Astrocyte (in vitro differentiated cells and primary cell): ENCODE results near the gene NLGN1. TPM values are rescaled to one million over a fixed set of nuclear protein-coding genes. Genes with fewer than 3 reads are reported as not detected.
"Not testable (repeated sequence)": the region's sequence is repeated elsewhere in the genome, so short reads cannot be mapped to it uniquely, and the experiment has no call there.

Source experiments
- DNase-seq: peaks from one replicate; pipeline ENCODE4 v3.0.0-alpha.2; 2010; ENCODE audit warnings: low read depth
- FAIRE-seq: peaks from 2 replicates; lab custom pipeline; 2011; peaks lifted over from hg19 to GRCh38; lab: Jason Lieb, UNC
- H2AFZ ChIP-seq: 2 replicates; pipeline ENCODE4 v1.6.0; 2012; ENCODE audit warnings: low read depth, low read length, inconsistent platforms
- H3K27ac ChIP-seq: 2 replicates; pipeline ENCODE4 v1.5.1; 2011; ENCODE audit warnings: low read depth, low read length, inconsistent platforms
- H3K27me3 ChIP-seq: 2 replicates; pipeline ENCODE4 v1.6.0; 2011; ENCODE audit warnings: low read length, inconsistent platforms; ENCODE audit not compliant: insufficient read depth
- H3K36me3 ChIP-seq: 2 replicates; pipeline ENCODE4 v1.5.1; 2011; ENCODE audit warnings: low read length, inconsistent platforms; ENCODE audit not compliant: insufficient read depth
- H3K4me1 ChIP-seq: 2 replicates; pipeline ENCODE4 v1.5.1; 2011; ENCODE audit warnings: low read length, inconsistent platforms; ENCODE audit not compliant: insufficient read depth
- H3K4me2 ChIP-seq: 2 replicates; pipeline ENCODE4 v1.6.0; 2012; ENCODE audit warnings: low read length, inconsistent platforms
- H3K4me3 ChIP-seq: 2 replicates; pipeline ENCODE4 v1.5.1; 2011; ENCODE audit warnings: low read depth, mild to moderate bottlenecking, low read length, inconsistent platforms; ENCODE audit not compliant: insufficient read depth
- H3K79me2 ChIP-seq: 2 replicates; pipeline ENCODE4 v1.6.0; 2012; ENCODE audit warnings: mild to moderate bottlenecking, low read length, inconsistent platforms; ENCODE audit not compliant: insufficient read depth
- H3K9ac ChIP-seq: 2 replicates; pipeline ENCODE4 v1.6.0; 2012; ENCODE audit warnings: mild to moderate bottlenecking, low read length, inconsistent platforms
- H3K9me3 ChIP-seq: 2 replicates; pipeline ENCODE4 v1.5.1; 2012; ENCODE audit warnings: low read depth, mild to moderate bottlenecking, low read length, inconsistent platforms; ENCODE audit not compliant: insufficient read depth
- H4K20me1 ChIP-seq: 2 replicates; pipeline ENCODE4 v1.6.0; 2012; ENCODE audit warnings: low read length, inconsistent platforms; ENCODE audit not compliant: insufficient read depth
- H3K27ac Mint-ChIP-seq: one replicate; pipeline ENCODE4 v1.8.0; 2021; ENCODE audit warnings: mild to moderate bottlenecking, mixed read lengths; ENCODE audit not compliant: unreplicated experiment
- H3K27me3 Mint-ChIP-seq: one replicate; pipeline ENCODE4 v1.8.0; 2021; ENCODE audit warnings: low read depth, mixed read lengths; ENCODE audit not compliant: unreplicated experiment
- H3K36me3 Mint-ChIP-seq: one replicate; pipeline ENCODE4 v1.8.0; 2021; ENCODE audit warnings: low read depth, mixed read lengths; ENCODE audit not compliant: unreplicated experiment
- H3K4me1 Mint-ChIP-seq: one replicate; pipeline ENCODE4 v1.8.0; 2021; ENCODE audit warnings: low read depth, mixed read lengths; ENCODE audit not compliant: unreplicated experiment
- H3K4me3 Mint-ChIP-seq: one replicate; pipeline ENCODE4 v1.8.0; 2021; ENCODE audit warnings: mild to moderate bottlenecking, moderate library complexity, mixed read lengths; ENCODE audit not compliant: unreplicated experiment
- H3K9me3 Mint-ChIP-seq: one replicate; pipeline ENCODE4 v1.8.0; 2021; ENCODE audit warnings: mild to moderate bottlenecking, mixed read lengths; ENCODE audit not compliant: unreplicated experiment
- EZH2 ChIP-seq: IDR thresholded peaks from 2 replicates; pipeline ENCODE4 v1.6.1; 2012; ENCODE audit warnings: mild to moderate bottlenecking, low read length, inconsistent platforms; ENCODE audit not compliant: insufficient read depth
- total RNA-seq: library from RNA; stranded (reverse); gene quantifications from 2 replicates; pipeline ENCODE4 v1.2.1, GENCODE V29; 2021
- TF ChIP-seq, protein P1 (sequence below): IDR thresholded peaks from 2 replicates; pipeline ENCODE4 v1.5.1; 2011; ENCODE audit warnings: low read depth, mild to moderate bottlenecking, inconsistent platforms, low read length, moderate library complexity; ENCODE audit not compliant: insufficient read depth

Gene NLGN1
- total RNA-seq, 1 donor from 2014 or later, result 1.2 TPM

DNA sequence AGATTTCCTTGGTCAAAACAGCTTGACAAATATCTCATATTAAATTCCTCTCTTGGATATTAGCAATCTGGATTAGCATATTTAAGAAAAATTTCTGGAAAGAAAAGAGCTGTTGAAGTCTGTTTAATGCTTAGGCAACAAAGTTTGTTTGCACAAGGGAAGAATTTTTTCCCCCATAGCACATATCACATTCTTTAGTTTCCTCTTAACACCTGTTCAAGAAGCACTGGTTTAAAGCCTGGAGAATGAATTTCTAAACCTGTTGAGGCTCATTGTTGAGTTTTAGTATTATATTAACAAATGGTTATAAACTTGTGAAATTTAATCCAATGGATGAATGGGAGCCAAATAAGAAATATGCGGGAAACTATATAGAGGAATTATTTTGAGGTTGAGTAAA lies 41.5 kb downstream of the NLGN1 start:
- H3K27ac Mint-ChIP-seq, result no peak overlapping the region
- TF ChIP-seq, protein P1, sequence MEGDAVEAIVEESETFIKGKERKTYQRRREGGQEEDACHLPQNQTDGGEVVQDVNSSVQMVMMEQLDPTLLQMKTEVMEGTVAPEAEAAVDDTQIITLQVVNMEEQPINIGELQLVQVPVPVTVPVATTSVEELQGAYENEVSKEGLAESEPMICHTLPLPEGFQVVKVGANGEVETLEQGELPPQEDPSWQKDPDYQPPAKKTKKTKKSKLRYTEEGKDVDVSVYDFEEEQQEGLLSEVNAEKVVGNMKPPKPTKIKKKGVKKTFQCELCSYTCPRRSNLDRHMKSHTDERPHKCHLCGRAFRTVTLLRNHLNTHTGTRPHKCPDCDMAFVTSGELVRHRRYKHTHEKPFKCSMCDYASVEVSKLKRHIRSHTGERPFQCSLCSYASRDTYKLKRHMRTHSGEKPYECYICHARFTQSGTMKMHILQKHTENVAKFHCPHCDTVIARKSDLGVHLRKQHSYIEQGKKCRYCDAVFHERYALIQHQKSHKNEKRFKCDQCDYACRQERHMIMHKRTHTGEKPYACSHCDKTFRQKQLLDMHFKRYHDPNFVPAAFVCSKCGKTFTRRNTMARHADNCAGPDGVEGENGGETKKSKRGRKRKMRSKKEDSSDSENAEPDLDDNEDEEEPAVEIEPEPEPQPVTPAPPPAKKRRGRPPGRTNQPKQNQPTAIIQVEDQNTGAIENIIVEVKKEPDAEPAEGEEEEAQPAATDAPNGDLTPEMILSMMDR, result no peak
- TF ChIP-seq EZH2, result no peak
- no peaks in the 10 kb centered on the region for H3K27me3 Mint-ChIP-seq
- no peak overlapping the region for H3K4me2 ChIP-seq
- FAIRE-seq (no peak), DNase-seq (no peak)
- no peaks in the 10 kb centered on the region for H3K4me1 Mint-ChIP-seq
- no peaks in the 10 kb centered on the region for H3K36me3 Mint-ChIP-seq
- H3K27me3 ChIP-seq, result no peaks in the 10 kb centered on the region
- no peaks in the 10 kb centered on the region for H3K9me3 Mint-ChIP-seq
- no peaks in the 10 kb centered on the region for H3K4me1 ChIP-seq
- no peak overlapping the region for H3K9ac ChIP-seq
- no peaks in the 10 kb centered on the region for H3K9me3 ChIP-seq
- no peak overlapping the region for H2AFZ ChIP-seq
- no peaks in the 10 kb centered on the region for H3K79me2 ChIP-seq
- H3K36me3 ChIP-seq, result no peaks in the 10 kb centered on the region
- no peak overlapping the region for H3K4me3 Mint-ChIP-seq
- no peak overlapping the region for H3K27ac ChIP-seq
- H4K20me1 ChIP-seq, result no peaks in the 10 kb centered on the region
- H3K4me3 ChIP-seq, result no peak overlapping the region

DNA sequence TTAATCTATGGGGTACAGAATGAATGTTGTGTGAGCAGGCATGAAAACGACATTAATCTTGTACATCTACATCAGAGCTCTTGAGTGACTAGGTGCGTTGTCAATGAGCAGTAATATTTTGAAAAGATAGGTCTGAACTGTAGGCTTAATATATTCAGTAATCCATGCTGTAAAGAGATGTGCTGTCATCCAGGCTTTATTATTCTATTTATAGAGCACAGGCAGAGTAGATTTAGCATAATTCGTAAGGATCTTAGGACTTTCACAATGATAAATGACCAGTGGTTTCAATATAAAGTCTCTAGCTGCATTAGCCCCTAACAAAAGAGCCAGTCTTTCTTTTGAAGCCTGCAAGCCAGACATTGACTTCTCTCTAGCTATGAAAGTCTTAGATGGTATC lies 43.0 kb downstream of the NLGN1 start:
- H3K79me2 ChIP-seq, result no peaks in the 10 kb centered on the region
- H3K9me3 ChIP-seq, result no peaks in the 10 kb centered on the region
- H3K4me3 ChIP-seq, result no peak overlapping the region
- no peak overlapping the region for H3K27ac ChIP-seq
- no peaks in the 10 kb centered on the region for H3K9me3 Mint-ChIP-seq
- TF ChIP-seq EZH2, result no peak
- TF ChIP-seq, protein P1, result no peak
- H3K27me3 ChIP-seq, result no peaks in the 10 kb centered on the region
- H3K4me1 ChIP-seq, result no peaks in the 10 kb centered on the region
- FAIRE-seq (no peak), DNase-seq (no peak)
- H3K4me3 Mint-ChIP-seq, result no peak overlapping the region
- H3K9ac ChIP-seq, result no peak overlapping the region
- H3K4me1 Mint-ChIP-seq, result no peaks in the 10 kb centered on the region
- no peak overlapping the region for H2AFZ ChIP-seq
- no peaks in the 10 kb centered on the region for H3K36me3 Mint-ChIP-seq
- no peaks in the 10 kb centered on the region for H4K20me1 ChIP-seq
- H3K27ac Mint-ChIP-seq, result no peak overlapping the region
- H3K36me3 ChIP-seq, result no peaks in the 10 kb centered on the region
- H3K4me2 ChIP-seq, result no peak overlapping the region
- no peaks in the 10 kb centered on the region for H3K27me3 Mint-ChIP-seq

DNA sequence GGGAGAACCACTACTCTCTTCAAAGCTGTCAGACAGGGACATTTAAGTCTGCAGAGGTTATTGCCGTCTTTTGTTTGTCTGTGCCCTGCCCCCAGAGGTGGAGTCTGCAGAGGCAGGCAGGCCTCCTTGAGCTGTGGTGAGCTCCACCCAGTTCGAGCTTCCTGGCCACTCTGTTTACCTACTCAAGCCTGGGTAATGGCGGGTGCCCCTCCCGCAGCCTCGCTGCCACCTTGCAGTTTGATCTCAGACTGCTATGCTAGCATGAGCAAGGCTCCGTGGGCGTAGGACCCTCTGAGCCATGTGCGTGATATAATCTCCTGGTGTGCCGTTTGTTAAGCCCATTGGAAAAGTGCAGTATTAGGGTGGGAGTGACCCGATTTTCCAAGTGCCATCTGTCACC lies 54.0 kb downstream of the NLGN1 start:
- not testable (repeated sequence) for H4K20me1 ChIP-seq, H3K79me2 ChIP-seq, H3K4me1 Mint-ChIP-seq, H3K9me3 ChIP-seq, H3K27ac Mint-ChIP-seq, H3K36me3 ChIP-seq, H3K9ac ChIP-seq, H3K9me3 Mint-ChIP-seq, H3K4me3 ChIP-seq, H2AFZ ChIP-seq, H3K27me3 Mint-ChIP-seq, H3K36me3 Mint-ChIP-seq, FAIRE-seq, H3K4me3 Mint-ChIP-seq, H3K27ac ChIP-seq, DNase-seq, H3K4me1 ChIP-seq, H3K4me2 ChIP-seq, H3K27me3 ChIP-seq
